Measurements from ENCODE around the gene HGF. TPM values are rescaled to one million over a fixed set of nuclear protein-coding genes. Genes with fewer than 3 reads are reported as not detected.
A peak's percentile ranks its signal among the peaks of the same experiment; 100 is the strongest.

Gene HGF
- total and polyA plus RNA-seq, 8 donors = 0.60 to 10.7 (median 6.6) TPM

DNA sequence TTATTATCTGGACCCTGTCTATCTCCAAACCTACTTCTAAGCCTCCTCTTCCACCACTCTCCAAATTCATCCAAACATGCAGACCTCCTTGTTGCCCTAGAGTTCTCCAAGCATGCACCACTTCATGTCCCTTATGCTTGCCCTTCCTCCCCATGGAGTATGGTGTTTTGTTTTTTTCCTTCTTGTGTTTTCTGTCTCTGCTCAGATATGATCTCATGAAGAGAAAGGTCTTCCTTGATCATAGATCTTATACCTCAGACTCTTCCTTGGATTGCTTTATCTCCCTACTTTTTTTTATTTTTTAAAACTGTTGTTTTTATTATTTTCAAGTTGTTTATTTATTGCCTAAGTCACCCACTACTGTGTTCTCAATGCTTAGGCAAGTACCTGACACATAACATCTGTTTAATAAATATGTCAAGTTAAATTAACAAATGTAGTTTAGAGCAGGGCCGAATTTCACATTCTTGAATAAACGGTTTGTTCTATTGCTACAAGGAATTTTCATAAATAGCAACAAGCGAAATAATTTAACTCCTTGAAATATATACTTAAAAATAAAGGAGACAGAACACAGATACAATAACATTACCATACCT lies 84.5 kb downstream of the HGF start:
- Histone ChIP-seq H3K4me3 (no peak overlapping the region), H3K27me3 (no peaks in the 10 kb centered on the region), H3K36me3 (no peaks in the 10 kb centered on the region), H3K4me1 (no peaks in the 10 kb centered on the region), H3K27ac (peak overlapping the region in 4 of 5 donors; percentile 9 to 63 (median 42)), H3K9me3 (no peaks in the 10 kb centered on the region)
- intact Hi-C loops (cut with DNase I; ENCODE audit: low total_unique reads) = no loop called here
- 53 to 77% (median 69%) methylated on average over 3 of the region's 3 CpGs for WGBS, 5 donors
- DNase-seq = no peak
- TF ChIP-seq, protein P1, sequence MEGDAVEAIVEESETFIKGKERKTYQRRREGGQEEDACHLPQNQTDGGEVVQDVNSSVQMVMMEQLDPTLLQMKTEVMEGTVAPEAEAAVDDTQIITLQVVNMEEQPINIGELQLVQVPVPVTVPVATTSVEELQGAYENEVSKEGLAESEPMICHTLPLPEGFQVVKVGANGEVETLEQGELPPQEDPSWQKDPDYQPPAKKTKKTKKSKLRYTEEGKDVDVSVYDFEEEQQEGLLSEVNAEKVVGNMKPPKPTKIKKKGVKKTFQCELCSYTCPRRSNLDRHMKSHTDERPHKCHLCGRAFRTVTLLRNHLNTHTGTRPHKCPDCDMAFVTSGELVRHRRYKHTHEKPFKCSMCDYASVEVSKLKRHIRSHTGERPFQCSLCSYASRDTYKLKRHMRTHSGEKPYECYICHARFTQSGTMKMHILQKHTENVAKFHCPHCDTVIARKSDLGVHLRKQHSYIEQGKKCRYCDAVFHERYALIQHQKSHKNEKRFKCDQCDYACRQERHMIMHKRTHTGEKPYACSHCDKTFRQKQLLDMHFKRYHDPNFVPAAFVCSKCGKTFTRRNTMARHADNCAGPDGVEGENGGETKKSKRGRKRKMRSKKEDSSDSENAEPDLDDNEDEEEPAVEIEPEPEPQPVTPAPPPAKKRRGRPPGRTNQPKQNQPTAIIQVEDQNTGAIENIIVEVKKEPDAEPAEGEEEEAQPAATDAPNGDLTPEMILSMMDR (IDR thresholded peaks at IDR 0.05) = no peak
- no peak for TF ChIP-seq POLR2AphosphoS5 (IDR thresholded peaks at IDR 0.05)
- TF ChIP-seq POLR2A (IDR thresholded peaks at IDR 0.05) = no peak
- no peak for TF ChIP-seq EP300 (IDR thresholded peaks at IDR 0.05)

GRCh38 chr7:81684514-81685269 lies 85.2 kb downstream of the HGF start:
- Histone ChIP-seq H3K4me3 (no peak overlapping the region), H3K4me1 (no peaks in the 10 kb centered on the region), H3K27ac (peak overlapping the region in 4 of 5 donors; percentile 9 to 63 (median 42)), H3K27me3 (no peaks in the 10 kb centered on the region), H3K36me3 (no peaks in the 10 kb centered on the region), H3K9me3 (no peaks in the 10 kb centered on the region)
- DNase-seq = peak; percentile 79 to 92
- WGBS, 5 donors = 8 to 28% (median 23%) methylated on average over 2 of the region's 2 CpGs
- TF ChIP-seq EP300 (IDR thresholded peaks at IDR 0.05) (no peak), POLR2AphosphoS5 (IDR thresholded peaks at IDR 0.05) (peak in 2 of 3 donors; percentile 35 to 77)
- TF ChIP-seq, protein P1 (IDR thresholded peaks at IDR 0.05) = no peak
- intact Hi-C loops (cut with DNase I; ENCODE audit: low total_unique reads) = no loop called here

- WGBS, 5 donors = 65 to 78% (median 70%) methylated on average over 5 of the region's 5 CpGs
- TF ChIP-seq POLR2AphosphoS5 (IDR thresholded peaks at IDR 0.05) (no peak), POLR2A (IDR thresholded peaks at IDR 0.05) (no peak), EP300 (IDR thresholded peaks at IDR 0.05) (no peak)
- TF ChIP-seq, protein P1 (IDR thresholded peaks at IDR 0.05) = no peak
- no peaks in the 10 kb centered on the region for H3K27me3 ChIP-seq
- H3K4me1 ChIP-seq = no peaks in the 10 kb centered on the region
- no peaks in the 10 kb centered on the region for H3K36me3 ChIP-seq
- H3K27ac ChIP-seq = peak overlapping the region in 1 of 5 donors; percentile 15
- no peaks in the 10 kb centered on the region for H3K9me3 ChIP-seq
- no peak overlapping the region for H3K4me3 ChIP-seq
- no peak for DNase-seq
- intact Hi-C loops (cut with DNase I; ENCODE audit: low total_unique reads) = no loop called here
Observed at GRCh38 chr7:81684033-81684432, 85.8 kb downstream of the HGF start.

DNA sequence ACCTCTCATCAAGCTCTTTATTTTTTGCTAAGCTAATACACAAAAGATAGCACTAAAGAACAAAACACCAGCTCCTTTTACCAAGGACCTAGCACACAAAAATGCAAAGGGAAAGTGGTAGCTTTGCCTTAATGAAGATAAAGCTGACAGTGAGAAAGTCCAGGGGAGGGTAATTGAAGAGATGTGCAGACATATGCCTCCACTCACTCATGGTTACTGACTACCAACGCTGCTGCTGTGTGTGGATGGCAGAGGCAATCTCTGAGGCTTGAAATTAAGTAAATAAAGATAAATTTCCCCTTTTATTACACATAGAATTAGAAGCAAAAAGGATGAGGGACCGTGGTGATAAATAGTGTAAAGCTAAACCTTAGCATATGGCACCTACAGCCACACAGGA lies 87.0 kb downstream of the HGF start:
- 28 to 38% (median 32%) methylated on average over 2 of the region's 2 CpGs for WGBS, 5 donors
- TF ChIP-seq EP300 (IDR thresholded peaks at IDR 0.05) (no peak), POLR2AphosphoS5 (IDR thresholded peaks at IDR 0.05) (no peak), POLR2A (IDR thresholded peaks at IDR 0.05) (no peak)
- TF ChIP-seq, protein P1 (IDR thresholded peaks at IDR 0.05) = no peak
- no peak overlapping the region for H3K27ac ChIP-seq
- intact Hi-C loops (cut with DNase I; ENCODE audit: low total_unique reads) = no loop called here
- H3K36me3 ChIP-seq = no peaks in the 10 kb centered on the region
- H3K9me3 ChIP-seq = no peaks in the 10 kb centered on the region
- no peaks in the 10 kb centered on the region for H3K27me3 ChIP-seq
- peak in 1 of 2 donors; percentile 28 for DNase-seq
- no peak overlapping the region for H3K4me3 ChIP-seq
- no peaks in the 10 kb centered on the region for H3K4me1 ChIP-seq

Measured in stomach (tissue), 9 donors.